Mesenchymal stem cell (in vitro differentiated cells and primary cell): Measurements from ENCODE around the gene SYT14.

ENCODE experiments used
- DNase-seq: peaks from one replicate; pipeline ENCODE4 v3.0.0-alpha.2; 2013
- H2AFZ ChIP-seq: one replicate; pipeline ENCODE4 v1.6.1; 2013; ENCODE audit warnings: low read depth, mild to moderate bottlenecking, control low read depth, inconsistent platforms, low read length, moderate library complexity
- H2AK5ac ChIP-seq: 2 replicates; pipeline ENCODE4 v1.6.1; 2013; ENCODE audit warnings: low read length, moderate library complexity, mild to moderate bottlenecking, inconsistent platforms; ENCODE audit not compliant: severe bottlenecking
- H2BK120ac ChIP-seq: one replicate; pipeline ENCODE4 v1.6.1; 2013; ENCODE audit warnings: low read depth, mild to moderate bottlenecking, inconsistent platforms, low read length, moderate library complexity
- H2BK12ac ChIP-seq, 2 experiments: one replicate each; pipeline ENCODE4 v1.6.1; 2013; ENCODE audit warnings: inconsistent platforms in 2 of 2, low read length in 2 of 2, mild to moderate bottlenecking in 2 of 2, moderate library complexity in 2 of 2, control low read depth in 1 of 2
- H2BK15ac ChIP-seq: one replicate; pipeline ENCODE4 v1.6.1; 2013; ENCODE audit warnings: mild to moderate bottlenecking, low read depth, inconsistent platforms; ENCODE audit not compliant: poor library complexity, severe bottlenecking
- H2BK5ac ChIP-seq: 2 replicates; pipeline ENCODE4 v1.6.1; 2013; ENCODE audit warnings: low read depth, mild to moderate bottlenecking, low read length, control low read depth, inconsistent platforms; ENCODE audit not compliant: poor library complexity, severe bottlenecking
- H3K14ac ChIP-seq, 2 experiments: one replicate each; pipeline ENCODE4 v1.6.1; 2013; ENCODE audit warnings: inconsistent platforms in 2 of 2, low read length in 2 of 2, control low read depth in 1 of 2, mild to moderate bottlenecking in 1 of 2, moderate library complexity in 1 of 2
- H3K18ac ChIP-seq, 2 experiments: one replicate each; pipeline ENCODE4 v1.6.1; 2013; ENCODE audit warnings: inconsistent platforms in 2 of 2, low read length in 2 of 2, control low read depth in 1 of 2, low read depth in 1 of 2, mild to moderate bottlenecking in 1 of 2
- H3K23ac ChIP-seq, 2 experiments: one replicate each; pipeline ENCODE4 v1.6.1; 2013; ENCODE audit warnings: inconsistent platforms in 2 of 2, low read length in 2 of 2, mild to moderate bottlenecking in 2 of 2, moderate library complexity in 2 of 2, control low read depth in 1 of 2
- H3K27ac ChIP-seq: 2 replicates; pipeline ENCODE4 v1.5.1; 2013; ENCODE audit warnings: mild to moderate bottlenecking, moderate library complexity, low read length, control low read depth, inconsistent platforms; ENCODE audit not compliant: poor library complexity, severe bottlenecking
- H3K27me3 ChIP-seq, 2 experiments: 2 replicates each; pipeline versions ENCODE4 v1.6.1 to v1.7.0; 2013; ENCODE audit warnings: low read length in 2 of 2, mild to moderate bottlenecking in 2 of 2, moderate library complexity in 2 of 2, control low read depth in 1 of 2, inconsistent platforms in 1 of 2; ENCODE audit not compliant: control insufficient read depth in 1 of 2, insufficient read depth in 1 of 2
- H3K36me3 ChIP-seq, 2 experiments: 2 replicates each; pipeline versions ENCODE4 v1.6.1 to v1.7.0; 2013; ENCODE audit warnings: low read length in 2 of 2, control low read depth in 1 of 2, inconsistent platforms in 1 of 2, low read depth in 1 of 2, mild to moderate bottlenecking in 1 of 2; ENCODE audit not compliant: insufficient read depth in 2 of 2, control insufficient read depth in 1 of 2
- H3K4ac ChIP-seq, 2 experiments: one replicate each; pipeline ENCODE4 v1.6.1; 2013; ENCODE audit warnings: inconsistent platforms in 2 of 2, low read length in 2 of 2, mild to moderate bottlenecking in 2 of 2, moderate library complexity in 2 of 2, control low read depth in 1 of 2, low read depth in 1 of 2
- H3K4me1 ChIP-seq: 2 replicates; pipeline ENCODE4 v1.6.1; 2013; ENCODE audit warnings: low read depth, low read length, control low read depth; ENCODE audit not compliant: control insufficient read depth, insufficient read depth
- H3K4me2 ChIP-seq: 2 replicates; pipeline ENCODE4 v1.6.1; 2013; ENCODE audit warnings: low read length, mild to moderate bottlenecking, inconsistent platforms; ENCODE audit not compliant: poor library complexity, severe bottlenecking
- H3K4me3 ChIP-seq, 2 experiments: 2 replicates each; pipeline versions ENCODE4 v1.5.1 to v1.7.0; 2013; ENCODE audit warnings: low read length in 2 of 2, mild to moderate bottlenecking in 2 of 2, control low read depth in 1 of 2, low read depth in 1 of 2; ENCODE audit not compliant: insufficient read depth in 1 of 2
- H3K79me1 ChIP-seq: replicated peaks from 2 replicates; pipeline ENCODE4 v1.6.1; 2013; ENCODE audit warnings: mild to moderate bottlenecking, control low read depth, low read length, inconsistent platforms; ENCODE audit not compliant: poor library complexity, severe bottlenecking
- H3K9ac ChIP-seq: 2 replicates; pipeline ENCODE4 v1.7.0; 2013; ENCODE audit warnings: mild to moderate bottlenecking, low read length, moderate library complexity
- H3K9me3 ChIP-seq: 2 replicates; pipeline ENCODE4 v1.7.0; 2013; ENCODE audit warnings: mild to moderate bottlenecking, low read length; ENCODE audit not compliant: control insufficient read depth
- H4K8ac ChIP-seq: one replicate; pipeline ENCODE4 v1.6.1; 2013; ENCODE audit warnings: inconsistent platforms, mild to moderate bottlenecking, low read length, moderate library complexity
- H4K91ac ChIP-seq: one replicate; pipeline ENCODE4 v1.6.1; 2013; ENCODE audit warnings: mild to moderate bottlenecking, low read length, inconsistent platforms
- WGBS: methylation state at CpG from one replicate; pipeline ENCODE4 v1.1.7; 2013; ENCODE audit warnings: mixed read lengths; 5-methylcytosine and 5-hydroxymethylcytosine counted together

Gene SYT14

DNA sequence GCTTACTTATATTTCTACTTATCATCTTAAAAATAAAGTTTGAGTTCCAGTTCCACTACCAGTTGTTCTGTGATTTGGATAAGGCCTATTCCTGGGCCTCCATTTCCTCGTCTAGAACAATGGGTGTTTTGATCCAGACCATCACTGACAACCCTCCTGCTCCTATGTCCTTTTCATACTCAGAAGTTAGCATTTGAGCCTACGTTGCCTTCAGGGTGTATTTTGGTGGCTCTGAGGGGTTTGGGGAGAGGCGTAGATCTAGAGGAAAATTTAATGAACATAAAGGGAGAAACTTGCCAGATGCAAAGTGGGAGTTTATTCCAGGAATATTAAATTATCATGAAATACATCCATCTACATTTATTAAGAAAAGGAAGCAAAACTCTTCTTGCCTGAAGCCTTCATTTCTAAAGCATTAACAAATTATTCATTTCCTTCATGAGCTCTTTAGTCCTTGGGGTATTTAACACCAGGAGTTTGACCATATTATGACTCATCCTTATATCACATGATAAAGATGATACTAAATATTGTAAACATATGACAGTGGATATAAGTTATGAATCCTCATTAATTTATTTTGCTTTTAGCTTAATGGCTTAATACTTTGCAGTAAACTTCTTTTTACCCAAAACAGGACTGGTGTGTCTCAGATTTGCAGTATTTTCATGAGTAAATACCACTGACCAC, 47.2 kb upstream of the SYT14 start:
- no peaks in the 10 kb centered on the region for H3K79me1 ChIP-seq
- DNase-seq: no peak
- no peak overlapping the region for H3K14ac ChIP-seq
- peaks cover 9% of the 10 kb centered on the region for H3K4me1 ChIP-seq
- no peak overlapping the region for H2AFZ ChIP-seq
- no peak overlapping the region for H2BK12ac ChIP-seq
- H2AK5ac ChIP-seq: no peak overlapping the region
- H3K4me3 ChIP-seq: no peak overlapping the region
- H3K9ac ChIP-seq: peak overlapping the region; percentile 46
- no peak overlapping the region for H2BK15ac ChIP-seq
- H2BK120ac ChIP-seq: no peak overlapping the region
- H2BK5ac ChIP-seq: no peak overlapping the region
- no peak overlapping the region for H3K23ac ChIP-seq
- WGBS: 86% methylated on average over 1 of the region's 3 CpGs
- H3K27ac ChIP-seq: no peak overlapping the region
- peaks cover 0 to 11% of the 10 kb centered on the region in 2 experiments for H3K27me3 ChIP-seq
- H4K8ac ChIP-seq: no peak overlapping the region
- no peak overlapping the region for H3K4me2 ChIP-seq
- no peaks in the 10 kb centered on the region for H3K36me3 ChIP-seq
- no peak overlapping the region for H4K91ac ChIP-seq
- no peaks in the 10 kb centered on the region for H3K9me3 ChIP-seq
- no peak overlapping the region for H3K18ac ChIP-seq
- H3K4ac ChIP-seq: no peak overlapping the region

DNA sequence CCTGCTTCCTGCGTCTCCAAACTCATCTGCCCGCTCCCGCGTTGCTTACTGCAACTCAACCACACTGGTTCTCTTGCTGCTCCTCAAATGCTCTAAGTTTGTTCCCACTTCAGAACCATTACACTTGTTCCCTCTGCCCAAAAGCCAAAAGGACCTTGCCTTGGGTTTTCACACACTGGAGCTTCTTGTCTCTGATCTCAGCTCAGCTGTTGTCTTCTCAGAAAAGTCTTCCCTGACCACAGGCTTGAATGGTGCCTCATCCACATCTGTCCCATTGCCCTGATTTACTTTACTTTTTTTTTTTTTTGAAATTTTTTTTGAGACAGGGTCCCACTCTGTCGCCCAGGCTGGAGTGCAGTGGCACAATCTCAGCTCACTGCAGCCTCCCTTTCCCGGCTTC, 44.3 kb upstream of the SYT14 start:
- no peak overlapping the region for H2BK12ac ChIP-seq
- H2BK120ac ChIP-seq: no peak overlapping the region
- WGBS: 89% methylated on average over 6 of the region's 6 CpGs
- no peak overlapping the region for H4K91ac ChIP-seq
- H3K4ac ChIP-seq: no peak overlapping the region
- H2AK5ac ChIP-seq: peak overlapping the region; percentile 70
- no peak overlapping the region for H3K14ac ChIP-seq
- no peak overlapping the region for H3K9ac ChIP-seq
- H3K4me1 ChIP-seq: peaks cover 6% of the 10 kb centered on the region
- no peak overlapping the region for H3K23ac ChIP-seq
- no peak overlapping the region for H4K8ac ChIP-seq
- H3K27ac ChIP-seq: no peak overlapping the region
- no peak overlapping the region for H3K4me3 ChIP-seq
- no peaks in the 10 kb centered on the region for H3K9me3 ChIP-seq
- no peak overlapping the region for H2BK5ac ChIP-seq
- no peaks in the 10 kb centered on the region for H3K79me1 ChIP-seq
- no peak for DNase-seq
- H3K4me2 ChIP-seq: no peak overlapping the region
- no peaks in the 10 kb centered on the region for H3K27me3 ChIP-seq
- no peak overlapping the region for H2BK15ac ChIP-seq
- H2AFZ ChIP-seq: no peak overlapping the region
- H3K18ac ChIP-seq: no peak overlapping the region
- no peaks in the 10 kb centered on the region for H3K36me3 ChIP-seq

- no peak overlapping the region for H3K4ac ChIP-seq
- H3K4me3 ChIP-seq: no peak overlapping the region
- no peak overlapping the region for H3K18ac ChIP-seq
- H3K9me3 ChIP-seq: no peaks in the 10 kb centered on the region
- H4K91ac ChIP-seq: no peak overlapping the region
- no peak overlapping the region for H2BK15ac ChIP-seq
- no peak overlapping the region for H4K8ac ChIP-seq
- no peak overlapping the region for H3K14ac ChIP-seq
- H3K27ac ChIP-seq: peak overlapping the region; percentile 81
- no peak overlapping the region for H2BK120ac ChIP-seq
- H3K27me3 ChIP-seq: no peaks in the 10 kb centered on the region
- no peak overlapping the region for H2BK12ac ChIP-seq
- no peak overlapping the region for H3K23ac ChIP-seq
- peak; percentile 26 for DNase-seq
- H2BK5ac ChIP-seq: no peak overlapping the region
- WGBS: 66% methylated on average over 2 of the region's 4 CpGs
- H3K9ac ChIP-seq: peak overlapping the region; percentile 23
- H3K79me1 ChIP-seq: no peaks in the 10 kb centered on the region
- H2AK5ac ChIP-seq: no peak overlapping the region
- no peak overlapping the region for H2AFZ ChIP-seq
- no peak overlapping the region for H3K4me2 ChIP-seq
- no peaks in the 10 kb centered on the region for H3K36me3 ChIP-seq
- peaks cover 10% of the 10 kb centered on the region for H3K4me1 ChIP-seq
Measured at GRCh38 chr1:209895709-209896108, 42.3 kb upstream of the SYT14 start.

GRCh38 chr1:209896346-209896745, 41.7 kb upstream of the SYT14 start:
- Histone ChIP-seq H2BK5ac (no peak overlapping the region), H2BK15ac (no peak overlapping the region), H3K79me1 (no peaks in the 10 kb centered on the region), H3K27ac (peak overlapping the region; percentile 72), H3K9me3 (no peaks in the 10 kb centered on the region), H3K23ac (no peak overlapping the region), H3K36me3 (no peaks in the 10 kb centered on the region), H3K9ac (no peak overlapping the region), H2AK5ac (no peak overlapping the region), H3K18ac (no peak overlapping the region), H4K91ac (no peak overlapping the region), H2BK12ac (no peak overlapping the region), H2BK120ac (no peak overlapping the region), H3K4me1 (peaks cover 11% of the 10 kb centered on the region), H4K8ac (no peak overlapping the region), H3K14ac (no peak overlapping the region), H3K4me3 (no peak overlapping the region), H3K4me2 (no peak overlapping the region), H3K27me3 (no peaks in the 10 kb centered on the region), H2AFZ (no peak overlapping the region), H3K4ac (no peak overlapping the region)
- peak; percentile 0 for DNase-seq
- WGBS: 80% methylated on average over 1 of the region's 4 CpGs
